Fibroblast of villous mesenchyme (primary cell): ENCODE results near the gene GATD1. TPM values are rescaled to one million over a fixed set of nuclear protein-coding genes. Genes with fewer than 3 reads are reported as not detected.
A peak's percentile ranks its signal among the peaks of the same experiment; 100 is the strongest.

ENCODE experiments used
- DNase-seq: peaks from one replicate; pipeline ENCODE4 v3.0.0-alpha.2; 2010; ENCODE audit warnings: low read depth
- H3K4me3 ChIP-seq: 2 replicates; pipeline ENCODE4 v1.5.1; 2011; ENCODE audit warnings: low read depth, mild to moderate bottlenecking, low read length
- CTCF ChIP-seq: IDR thresholded peaks from 2 replicates; pipeline ENCODE4 v1.5.1; 2012; ENCODE audit warnings: low read depth, mild to moderate bottlenecking, low read length; ENCODE audit not compliant: insufficient read depth
- total RNA-seq: library from RNA; depleted of rRNA; stranded (reverse); fragments of >200 nt; gene quantifications from 2 replicates; pipeline ENCODE4 v1.2.3, GENCODE V29; 2012

GATD1 gene
- total RNA-seq, 1 donor, result 26.3 TPM

GRCh38 chr11:776561-777287 lies 563 bp downstream of the GATD1 start:
- peak overlapping the region; percentile 77 for H3K4me3 ChIP-seq
- no peak for TF ChIP-seq CTCF
- peak; percentile 36 for DNase-seq

- H3K4me3 ChIP-seq, result peak overlapping the region; percentile 77
- no peak for TF ChIP-seq CTCF
- DNase-seq, result no peak
Measured at GRCh38 chr11:776263-776560, 1.1 kb downstream of the GATD1 start.

- no peak for DNase-seq
- H3K4me3 ChIP-seq, result peak overlapping the region; percentile 77
- TF ChIP-seq CTCF, result no peak
Measured at GRCh38 chr11:774873-775592, 2.3 kb downstream of the GATD1 start.

DNA sequence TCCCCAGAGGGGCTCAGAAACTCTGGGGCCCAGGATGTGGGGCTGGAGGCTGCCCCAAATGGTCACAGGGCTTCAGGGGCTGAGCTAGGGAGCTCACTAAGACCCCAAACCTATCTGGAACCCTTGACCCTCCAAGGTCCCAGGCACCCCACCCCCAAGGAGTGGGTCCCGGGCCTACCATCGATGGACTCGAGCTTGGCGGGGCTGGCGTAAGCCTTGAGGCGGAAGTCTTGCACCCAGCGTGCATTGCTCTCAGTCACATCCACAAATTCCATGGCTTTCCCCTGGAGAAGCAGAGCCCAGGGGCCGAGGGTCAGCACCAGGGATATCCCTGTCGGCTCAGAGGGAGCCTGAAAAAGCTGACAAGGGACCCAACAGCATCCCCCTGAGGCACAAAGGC lies 3.5 kb downstream of the GATD1 start:
- no peak overlapping the region for H3K4me3 ChIP-seq
- no peak for DNase-seq
- no peak for TF ChIP-seq CTCF

GRCh38 chr11:773425-773824 lies 3.9 kb downstream of the GATD1 start:
- DNase-seq, result no peak
- no peak overlapping the region for H3K4me3 ChIP-seq
- TF ChIP-seq CTCF, result no peak

GRCh38 chr11:772429-773390 lies 4.6 kb downstream of the GATD1 start:
- no peak for TF ChIP-seq CTCF
- DNase-seq, result no peak
- H3K4me3 ChIP-seq, result no peak overlapping the region
